NCI-H510A (cell line): Measurements from ENCODE around the gene PLEKHG7.
A peak's percentile ranks its signal among the peaks of the same experiment; 100 is the strongest.

Source experiments
- DNase-seq: peaks from one replicate; lab custom pipeline; 2025; lab: John Stamatoyannopoulos, UW

Gene PLEKHG7

DNA sequence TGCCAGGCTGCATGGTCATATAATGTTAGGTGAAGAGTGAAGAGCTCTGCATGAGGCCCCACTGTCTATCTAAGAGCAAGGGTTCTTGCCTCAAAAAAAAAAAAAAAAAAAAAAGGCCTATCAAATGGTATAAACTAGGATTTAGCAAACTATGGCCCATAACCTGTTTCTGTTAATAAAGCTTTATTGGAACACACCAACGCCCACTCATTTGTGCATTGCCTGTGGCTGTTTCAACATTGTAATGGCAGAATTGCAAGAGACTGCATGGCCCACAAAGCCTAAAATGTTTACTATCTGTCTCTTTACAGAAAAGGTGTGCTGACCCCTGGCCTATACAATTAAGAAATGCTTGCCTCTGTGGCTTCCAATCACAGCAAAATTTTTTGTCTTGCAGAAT lies 12.8 kb downstream of the PLEKHG7 start:
- no peak for DNase-seq

- no peak for DNase-seq
These were observed 14.4 kb downstream of the PLEKHG7 start for GRCh38 chr12:92717202-92717601.

DNA sequence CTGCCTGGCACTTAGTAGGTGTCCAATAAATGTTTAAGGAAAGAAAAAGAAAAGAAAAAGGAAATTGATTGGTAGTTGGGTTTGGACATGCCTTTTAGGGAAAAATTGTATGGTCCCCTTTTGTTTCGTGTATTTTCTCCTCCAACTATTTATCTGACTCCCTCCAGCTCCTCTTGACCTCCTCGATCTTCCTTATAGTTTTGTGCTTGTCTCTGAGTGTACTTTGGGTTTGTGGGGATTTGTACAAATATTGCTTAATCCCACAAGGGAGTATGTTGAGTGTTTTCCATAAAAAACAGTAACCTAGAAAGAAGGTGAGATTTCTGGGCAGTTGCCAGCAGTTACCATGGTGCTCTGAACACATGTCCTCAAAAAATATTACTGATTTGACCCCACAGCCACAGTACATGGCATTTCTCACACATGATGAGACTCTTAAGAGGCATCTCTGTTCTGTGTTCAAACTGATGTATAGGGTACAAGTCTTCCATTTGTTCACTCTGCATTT lies 15.7 kb downstream of the PLEKHG7 start:
- no peak for DNase-seq

- DNase-seq = no peak
These were observed 16.9 kb downstream of the PLEKHG7 start for GRCh38 chr12:92719674-92720073.

- DNase-seq = no peak
These were observed 18.3 kb downstream of the PLEKHG7 start for GRCh38 chr12:92721130-92721529.

- DNase-seq = no peak
These were observed 18.9 kb downstream of the PLEKHG7 start for GRCh38 chr12:92721656-92722055.

- no peak for DNase-seq
These were observed 20.1 kb downstream of the PLEKHG7 start for GRCh38 chr12:92722897-92723296.

DNA sequence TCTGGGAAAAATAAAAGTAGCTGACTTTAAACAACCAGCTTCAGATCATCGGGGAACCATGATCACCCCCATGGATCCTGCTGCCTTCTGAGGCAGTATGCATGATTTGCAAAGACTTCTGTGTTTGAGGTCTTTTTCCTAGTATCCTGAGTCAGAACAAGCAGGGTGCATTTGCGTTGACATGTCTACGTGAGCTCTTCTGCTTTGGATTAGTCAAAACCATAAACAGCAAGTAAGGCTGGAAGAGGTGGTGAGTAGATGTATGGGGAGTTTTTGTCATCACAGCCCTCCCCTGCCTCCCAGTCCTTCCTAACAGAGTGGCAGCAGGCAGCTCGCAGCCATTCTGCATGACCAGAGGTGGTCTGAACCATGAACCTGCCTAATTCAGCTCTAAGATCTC lies 24.1 kb downstream of the PLEKHG7 start:
- DNase-seq = no peak

GRCh38 chr12:92729773-92730305 lies 27.1 kb downstream of the PLEKHG7 start:
- no peak for DNase-seq

- no peak for DNase-seq
These were observed 28.0 kb downstream of the PLEKHG7 start for GRCh38 chr12:92730758-92731157.

DNA sequence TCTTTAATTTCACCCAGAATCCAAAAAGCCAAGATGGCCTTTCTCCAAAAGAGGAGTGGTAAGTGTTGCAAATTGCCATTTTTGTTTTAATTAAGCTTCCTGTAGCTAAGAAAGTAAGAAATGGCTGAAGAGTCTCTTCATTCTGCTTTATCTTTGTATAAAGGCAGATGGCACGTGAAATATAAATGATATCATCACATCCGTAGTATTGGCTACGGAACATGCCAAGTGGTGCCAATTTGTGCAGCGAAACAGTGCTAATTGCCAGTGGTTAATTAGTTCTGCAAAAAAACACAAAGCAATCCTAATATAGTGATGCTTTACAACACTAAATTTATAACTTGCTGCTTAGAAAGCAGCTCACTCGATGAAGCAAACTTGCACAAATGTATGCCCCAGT lies 29.4 kb downstream of the PLEKHG7 start:
- DNase-seq = no peak

GRCh38 chr12:92732716-92733115 lies 29.9 kb downstream of the PLEKHG7 start:
- no peak for DNase-seq

DNA sequence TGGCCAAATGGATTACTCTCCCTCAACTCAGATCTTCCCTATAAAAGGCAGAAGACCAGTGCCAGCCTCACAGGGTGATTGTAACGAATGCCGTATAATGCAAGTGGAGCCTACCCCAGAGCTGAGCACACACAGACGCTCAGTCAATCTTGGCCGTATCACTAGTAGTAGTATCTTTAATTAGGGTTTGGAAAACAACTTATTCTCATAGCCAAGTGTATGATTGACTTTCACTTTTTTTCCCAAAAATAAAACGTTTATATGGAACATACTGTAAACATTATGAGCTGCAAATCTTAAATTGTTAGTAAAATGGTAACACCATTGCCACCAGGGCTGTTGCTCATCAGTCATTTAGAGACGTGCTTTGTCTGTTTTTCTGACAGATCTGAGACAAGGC lies 30.4 kb downstream of the PLEKHG7 start:
- no peak for DNase-seq

GRCh38 chr12:92733661-92734060 lies 30.9 kb downstream of the PLEKHG7 start:
- no peak for DNase-seq

DNA sequence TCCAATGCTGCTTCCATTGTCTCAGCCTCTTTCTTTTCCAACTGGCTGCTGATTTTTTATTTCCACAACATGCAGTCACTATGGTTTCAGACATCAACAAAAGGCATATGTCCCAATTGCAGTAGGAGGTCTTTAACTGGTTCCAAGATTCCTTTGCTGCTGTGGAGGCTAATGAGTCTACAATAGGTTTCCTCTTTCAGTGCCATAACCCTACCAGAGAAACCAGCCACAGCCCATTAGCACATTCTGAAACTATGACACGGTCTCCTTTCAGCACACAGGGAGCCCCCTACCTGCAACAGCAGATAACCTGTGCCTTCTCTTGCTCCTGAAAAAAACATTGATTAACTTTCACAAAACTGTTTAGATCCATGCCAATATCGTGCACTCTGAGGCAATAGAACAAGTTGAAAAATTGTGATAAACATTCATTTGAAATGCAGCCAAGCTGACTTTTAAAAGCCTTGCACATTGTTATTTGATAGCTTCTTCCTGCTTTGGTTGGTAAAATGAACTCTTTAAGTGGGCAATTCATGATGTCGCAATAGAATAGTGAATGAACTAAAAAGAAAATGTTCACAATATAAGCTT lies 32.4 kb downstream of the PLEKHG7 start:
- DNase-seq = peak; percentile 18

GRCh38 chr12:92736605-92737004 lies 33.8 kb downstream of the PLEKHG7 start:
- DNase-seq = no peak

GRCh38 chr12:92737855-92738850 lies 35.4 kb downstream of the PLEKHG7 start:
- DNase-seq = no peak

- DNase-seq = no peak
These were observed 36.3 kb downstream of the PLEKHG7 start for GRCh38 chr12:92739113-92739512.

DNA sequence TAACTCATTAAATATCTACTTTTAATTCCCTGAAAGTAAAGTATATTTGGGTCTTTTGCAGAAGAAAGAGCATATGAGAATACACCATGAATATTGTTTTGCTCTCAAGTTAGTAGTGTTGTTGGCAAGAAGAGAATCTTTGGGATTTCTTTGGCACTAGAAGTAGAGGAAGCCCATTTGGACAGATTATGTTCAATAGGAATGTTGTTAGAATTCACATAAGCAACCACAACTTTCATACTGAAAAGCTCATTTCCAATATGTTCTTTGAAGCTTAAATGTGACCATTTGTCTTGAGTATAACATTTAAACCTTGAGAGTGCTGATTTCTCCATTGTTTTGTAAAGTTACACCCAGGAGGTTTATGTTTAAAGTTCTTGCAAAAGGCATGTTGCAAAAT lies 37.6 kb downstream of the PLEKHG7 start:
- DNase-seq = no peak

DNA sequence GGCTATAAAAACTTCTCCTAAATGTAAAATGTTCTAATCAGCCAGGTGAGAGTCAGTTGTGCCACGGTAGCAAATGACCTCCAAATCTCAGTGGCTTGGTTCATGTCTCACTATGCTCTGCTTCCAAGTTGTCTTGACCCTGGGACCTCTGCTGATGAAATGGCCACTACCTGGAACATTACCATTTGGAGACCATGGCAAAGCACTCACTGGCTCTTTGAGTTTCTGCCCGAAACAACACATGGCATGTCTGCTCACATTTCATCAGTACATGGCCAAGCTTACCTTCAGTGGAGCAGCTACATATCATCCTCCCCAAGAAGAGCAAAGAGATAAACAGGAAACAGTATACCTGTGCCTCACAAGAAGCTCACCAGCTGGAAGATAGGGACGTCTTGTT lies 40.2 kb downstream of the PLEKHG7 start:
- DNase-seq = no peak

DNA sequence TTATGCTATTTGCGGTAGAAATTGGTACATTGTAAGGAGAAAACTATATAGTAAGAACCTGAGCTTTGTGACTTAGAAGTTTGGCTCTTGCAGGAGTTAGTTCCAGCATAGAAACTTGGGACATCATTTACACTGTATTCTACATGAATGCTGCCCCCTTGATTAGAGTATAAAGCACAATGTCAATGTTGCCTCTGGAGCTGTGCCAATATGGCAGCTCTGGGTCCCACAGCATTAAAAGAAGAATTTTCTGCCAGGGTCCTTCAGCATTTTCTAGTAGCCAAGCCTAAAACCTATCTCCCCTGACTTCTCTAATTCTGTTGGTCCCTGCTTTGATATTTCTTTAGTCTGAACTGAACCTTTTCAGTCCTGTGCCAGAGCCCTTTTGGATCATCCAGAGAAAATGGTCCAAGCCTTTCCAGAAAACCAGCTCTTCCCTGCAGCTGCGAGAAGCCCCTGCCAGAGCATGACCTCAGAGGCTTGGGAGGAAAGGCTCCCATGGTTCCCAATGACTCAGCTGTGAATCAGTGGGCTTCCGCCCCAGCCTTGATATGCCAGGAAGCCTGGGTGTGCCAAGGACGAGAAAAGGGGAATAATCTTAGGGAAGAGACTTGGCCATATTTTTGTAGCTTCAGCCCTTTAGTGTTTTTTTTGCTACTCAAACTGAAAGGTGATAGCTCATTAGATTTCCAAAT lies 43.2 kb downstream of the PLEKHG7 start:
- DNase-seq = no peak

DNA sequence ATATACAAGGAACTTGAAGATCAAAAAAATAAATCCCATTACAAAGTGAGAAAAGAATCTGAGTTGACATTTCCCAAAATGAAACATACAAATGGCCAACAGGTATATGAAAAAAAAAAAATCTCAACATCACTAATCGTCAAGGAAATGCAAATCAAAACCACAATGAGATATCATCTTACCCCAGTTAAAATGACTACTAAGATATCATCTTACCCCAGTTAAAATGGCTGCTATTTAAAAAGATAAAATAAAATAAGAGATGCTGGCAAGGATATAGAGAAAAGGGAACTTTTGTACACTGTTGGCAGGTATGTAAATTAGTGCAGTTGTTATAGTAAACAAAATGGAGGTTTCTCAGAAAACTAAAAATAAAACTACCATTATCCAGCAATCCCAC lies 44.4 kb downstream of the PLEKHG7 start:
- DNase-seq = no peak
